DND-41 (cell line): ENCODE data around the gene AMPD3.

Source experiments
- ATAC-seq: fragments of 200-7000 bp; cut with Tn5 transposase; 3 replicates; pipeline ENCODE4 v1.9.1; 2021; ENCODE audit warnings: low read depth; ENCODE audit not compliant: insufficient read depth
- DNase-seq: peaks from one replicate; pipeline ENCODE4 v3.0.0-alpha.2; 2020
- H2AFZ ChIP-seq: 2 replicates; pipeline ENCODE4 v1.6.0; 2012; ENCODE audit warnings: low read depth, low read length
- H3K27ac ChIP-seq: 2 replicates; pipeline ENCODE4 v1.5.1; 2012; ENCODE audit warnings: low read length, inconsistent platforms
- H3K27me3 ChIP-seq: fragments of 200-600 bp; sonication (generic); 2 replicates; pipeline ENCODE4 v1.6.0; 2012; ENCODE audit warnings: low read length, mild to moderate bottlenecking, inconsistent platforms; ENCODE audit not compliant: insufficient read depth, poor library complexity
- H3K36me3 ChIP-seq: 2 replicates; pipeline ENCODE4 v1.5.1; 2012; ENCODE audit warnings: low read length, inconsistent platforms; ENCODE audit not compliant: insufficient read depth
- H3K4me1 ChIP-seq: 2 replicates; pipeline ENCODE4 v1.5.1; 2012; ENCODE audit warnings: mild to moderate bottlenecking, low read length; ENCODE audit not compliant: insufficient read depth
- H3K4me2 ChIP-seq: 2 replicates; pipeline ENCODE4 v1.6.0; 2012; ENCODE audit warnings: mild to moderate bottlenecking, moderate library complexity, low read length, inconsistent platforms; ENCODE audit not compliant: insufficient read depth
- H3K4me3 ChIP-seq, 2 experiments: fragments of 200-600 bp in 1 of 2; shearing (Covaris generic) in 1 of 2; 2 replicates each; pipeline ENCODE4 v1.5.1; 2012 to 2016; ENCODE audit warnings: inconsistent platforms in 2 of 2, low read length in 2 of 2, mild to moderate bottlenecking in 2 of 2, low read depth in 1 of 2, moderate library complexity in 1 of 2
- H3K79me2 ChIP-seq: 2 replicates; pipeline ENCODE4 v1.6.0; 2012; ENCODE audit warnings: low read length, inconsistent platforms; ENCODE audit not compliant: insufficient read depth
- H3K9ac ChIP-seq: 2 replicates; pipeline ENCODE4 v1.6.0; 2012; ENCODE audit warnings: low read depth, mild to moderate bottlenecking, inconsistent platforms, low read length, moderate library complexity
- H3K9me3 ChIP-seq: 2 replicates; pipeline ENCODE4 v1.5.1; 2012; ENCODE audit warnings: low read length, moderate library complexity, mild to moderate bottlenecking, inconsistent platforms; ENCODE audit not compliant: insufficient read depth, severe bottlenecking
- H4K20me1 ChIP-seq: 2 replicates; pipeline ENCODE4 v1.6.0; 2012; ENCODE audit warnings: low read length; ENCODE audit not compliant: insufficient read depth
- EZH2 ChIP-seq: IDR thresholded peaks from 3 replicates; pipeline ENCODE4 v1.6.1; 2012; ENCODE audit warnings: borderline replicate concordance, low read depth, mild to moderate bottlenecking, moderate library complexity, low read length, inconsistent platforms; ENCODE audit not compliant: severe bottlenecking
- TF ChIP-seq, protein P1 (sequence below): IDR thresholded peaks from 2 replicates; pipeline ENCODE4 v1.5.1; 2012; ENCODE audit warnings: borderline replicate concordance, low read length, moderate library complexity, mild to moderate bottlenecking; ENCODE audit not compliant: poor library complexity, severe bottlenecking; ENCODE audit errors: extremely low read depth

AMPD3 gene

DNA sequence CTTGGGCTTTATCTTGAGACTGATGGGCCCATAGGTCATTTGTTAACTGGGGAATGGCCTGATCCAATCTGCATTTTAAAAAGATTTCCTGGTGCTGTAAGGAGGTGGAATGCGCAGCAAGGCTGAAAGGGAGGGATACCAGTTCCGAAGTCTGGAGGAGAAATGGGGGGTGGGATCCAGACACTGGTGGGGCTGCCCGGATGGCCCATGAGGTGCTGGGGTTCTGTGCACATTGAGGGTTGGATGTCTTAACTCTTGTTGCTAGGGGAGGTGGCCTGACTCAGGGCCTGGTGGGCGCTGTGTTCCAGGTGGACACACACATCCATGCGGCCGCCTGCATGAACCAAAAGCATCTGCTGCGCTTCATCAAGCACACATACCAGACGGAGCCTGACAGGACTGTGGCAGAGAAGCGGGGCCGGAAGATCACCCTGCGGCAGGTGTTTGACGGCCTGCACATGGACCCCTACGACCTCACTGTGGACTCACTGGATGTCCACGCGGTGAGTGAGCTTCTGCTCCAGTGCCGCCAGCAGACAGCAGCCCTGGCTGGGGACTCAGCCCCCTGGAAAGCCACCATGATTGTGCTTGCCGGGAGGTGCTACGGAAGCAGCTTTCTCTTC lies 38.1 kb downstream of the AMPD3 start:
- Histone ChIP-seq H3K79me2 (no peaks in the 10 kb centered on the region), H3K36me3 (peaks cover 53% of the 10 kb centered on the region), H3K27ac (no peak overlapping the region), H3K4me1 (no peaks in the 10 kb centered on the region), H3K4me2 (no peak overlapping the region), H3K9me3 (no peaks in the 10 kb centered on the region), H3K9ac (no peak overlapping the region), H3K4me3 (no peak overlapping the region), H4K20me1 (no peaks in the 10 kb centered on the region; the same call in none of the 2 replicates), H2AFZ (no peak overlapping the region), H3K27me3 (no peaks in the 10 kb centered on the region)
- TF ChIP-seq, protein P1, sequence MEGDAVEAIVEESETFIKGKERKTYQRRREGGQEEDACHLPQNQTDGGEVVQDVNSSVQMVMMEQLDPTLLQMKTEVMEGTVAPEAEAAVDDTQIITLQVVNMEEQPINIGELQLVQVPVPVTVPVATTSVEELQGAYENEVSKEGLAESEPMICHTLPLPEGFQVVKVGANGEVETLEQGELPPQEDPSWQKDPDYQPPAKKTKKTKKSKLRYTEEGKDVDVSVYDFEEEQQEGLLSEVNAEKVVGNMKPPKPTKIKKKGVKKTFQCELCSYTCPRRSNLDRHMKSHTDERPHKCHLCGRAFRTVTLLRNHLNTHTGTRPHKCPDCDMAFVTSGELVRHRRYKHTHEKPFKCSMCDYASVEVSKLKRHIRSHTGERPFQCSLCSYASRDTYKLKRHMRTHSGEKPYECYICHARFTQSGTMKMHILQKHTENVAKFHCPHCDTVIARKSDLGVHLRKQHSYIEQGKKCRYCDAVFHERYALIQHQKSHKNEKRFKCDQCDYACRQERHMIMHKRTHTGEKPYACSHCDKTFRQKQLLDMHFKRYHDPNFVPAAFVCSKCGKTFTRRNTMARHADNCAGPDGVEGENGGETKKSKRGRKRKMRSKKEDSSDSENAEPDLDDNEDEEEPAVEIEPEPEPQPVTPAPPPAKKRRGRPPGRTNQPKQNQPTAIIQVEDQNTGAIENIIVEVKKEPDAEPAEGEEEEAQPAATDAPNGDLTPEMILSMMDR = no peak
- TF ChIP-seq EZH2 = no peak
- DNase-seq = no peak
- ATAC-seq = no peak

DNA sequence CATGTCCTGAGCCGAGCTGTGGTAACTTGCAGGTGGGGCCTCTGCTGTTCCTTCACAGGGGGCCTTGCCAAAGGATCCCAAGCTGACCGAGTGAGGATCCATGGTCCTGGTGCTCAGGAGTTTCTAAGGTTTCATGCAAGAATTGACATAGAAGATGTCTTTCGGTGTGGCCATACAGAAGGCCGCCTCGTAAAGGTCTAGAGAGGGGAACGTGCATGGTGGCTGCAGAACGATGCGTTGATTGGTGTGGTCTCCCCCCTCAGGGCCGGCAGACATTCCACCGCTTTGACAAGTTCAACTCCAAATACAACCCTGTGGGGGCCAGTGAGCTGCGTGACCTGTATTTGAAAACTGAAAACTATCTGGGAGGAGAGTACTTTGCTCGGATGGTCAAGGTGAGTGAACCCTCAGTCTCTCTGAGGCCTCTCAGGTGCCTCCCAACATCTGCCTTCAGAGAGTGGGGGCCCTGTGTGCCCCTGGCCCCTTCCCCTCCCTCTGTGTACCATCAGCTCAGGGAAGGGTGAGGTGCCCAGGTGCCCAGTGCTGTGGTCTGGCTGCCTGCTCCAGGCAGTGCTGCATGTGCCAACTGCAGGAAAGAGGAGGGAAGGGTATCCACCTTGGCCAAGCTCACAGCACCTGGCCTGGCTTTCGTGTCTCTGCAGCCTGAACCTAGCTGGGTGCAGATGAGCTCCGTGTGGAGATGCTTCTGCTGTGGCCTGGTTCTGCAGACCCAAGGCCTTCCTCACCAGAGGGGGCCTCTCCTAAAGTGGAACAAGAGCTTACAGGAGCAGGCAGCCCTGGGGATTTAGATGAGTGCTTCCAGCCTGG lies 39.8 kb downstream of the AMPD3 start:
- no peak overlapping the region for H3K4me3 ChIP-seq
- H3K4me1 ChIP-seq = no peaks in the 10 kb centered on the region
- no peak overlapping the region for H2AFZ ChIP-seq
- H4K20me1 ChIP-seq = peaks cover 1% of the 10 kb centered on the region
- no peaks in the 10 kb centered on the region for H3K9me3 ChIP-seq
- no peak for TF ChIP-seq EZH2
- TF ChIP-seq, protein P1 = no peak
- H3K79me2 ChIP-seq = no peaks in the 10 kb centered on the region
- ATAC-seq = no peak
- H3K4me2 ChIP-seq = no peak overlapping the region
- no peak overlapping the region for H3K9ac ChIP-seq
- H3K27me3 ChIP-seq = no peaks in the 10 kb centered on the region
- H3K36me3 ChIP-seq = peaks cover 52% of the 10 kb centered on the region
- no peak for DNase-seq
- H3K27ac ChIP-seq = no peak overlapping the region

DNA sequence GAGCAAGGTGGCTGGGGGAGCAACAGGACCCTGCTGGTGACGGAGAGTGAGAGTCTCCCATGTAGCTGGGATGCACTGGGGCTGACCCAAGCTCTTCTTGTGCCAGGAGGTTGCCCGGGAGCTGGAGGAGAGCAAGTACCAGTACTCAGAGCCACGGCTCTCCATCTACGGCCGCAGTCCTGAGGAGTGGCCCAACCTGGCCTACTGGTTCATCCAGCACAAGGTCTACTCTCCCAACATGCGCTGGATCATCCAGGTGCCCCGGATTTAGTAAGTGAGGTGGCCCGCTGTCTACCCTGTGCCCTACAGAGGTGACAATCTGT lies 40.4 kb downstream of the AMPD3 start:
- Histone ChIP-seq H3K4me3 (no peak overlapping the region), H4K20me1 (peaks cover 3% of the 10 kb centered on the region), H3K9ac (no peak overlapping the region), H3K9me3 (no peaks in the 10 kb centered on the region), H2AFZ (no peak overlapping the region), H3K79me2 (no peaks in the 10 kb centered on the region), H3K4me2 (no peak overlapping the region), H3K4me1 (no peaks in the 10 kb centered on the region), H3K36me3 (peaks cover 57% of the 10 kb centered on the region), H3K27me3 (no peaks in the 10 kb centered on the region), H3K27ac (no peak overlapping the region)
- DNase-seq (no peak), ATAC-seq (no peak)
- TF ChIP-seq, protein P1 = no peak
- no peak for TF ChIP-seq EZH2
